Measurements from ENCODE around the gene IFIT2. TPM values are rescaled to one million over a fixed set of nuclear protein-coding genes. Genes with fewer than 3 reads are reported as not detected.

IFIT2 gene
- total RNA-seq, 1 donor = 9.0 TPM

DNA sequence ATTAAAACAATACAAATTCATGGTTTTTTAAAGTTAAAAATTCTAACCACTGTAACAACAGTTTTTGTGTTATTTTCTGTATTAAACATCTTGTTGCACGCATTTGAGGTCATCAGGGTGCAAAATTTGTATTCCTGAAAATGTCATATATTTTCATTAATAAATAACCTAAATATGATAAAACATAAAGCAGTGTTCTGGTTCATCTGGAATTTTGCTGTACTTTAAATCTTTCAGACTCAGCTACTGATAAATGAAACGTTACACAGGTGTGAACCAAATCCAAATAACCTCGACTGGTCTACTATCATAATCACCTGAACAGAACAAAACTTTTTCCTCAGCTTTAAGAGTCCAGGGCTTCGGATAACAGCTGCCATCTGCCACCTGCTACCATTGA, 6.9 kb downstream of the IFIT2 start:
- no peaks in the 10 kb centered on the region for H3K27me3 ChIP-seq (ENCODE audit: insufficient read depth, low read length)
- H3K4me3 ChIP-seq (ENCODE audit: insufficient read depth, low read length) = no peak overlapping the region
- H3K27ac ChIP-seq (ENCODE audit: low read depth, low read length) = no peak overlapping the region
- H3K4me1 ChIP-seq (ENCODE audit: insufficient read depth, low read length) = peaks cover 13% of the 10 kb centered on the region
- H3K9me3 ChIP-seq (ENCODE audit: low read depth, low read length) = no peaks in the 10 kb centered on the region
- TF ChIP-seq, protein P1, sequence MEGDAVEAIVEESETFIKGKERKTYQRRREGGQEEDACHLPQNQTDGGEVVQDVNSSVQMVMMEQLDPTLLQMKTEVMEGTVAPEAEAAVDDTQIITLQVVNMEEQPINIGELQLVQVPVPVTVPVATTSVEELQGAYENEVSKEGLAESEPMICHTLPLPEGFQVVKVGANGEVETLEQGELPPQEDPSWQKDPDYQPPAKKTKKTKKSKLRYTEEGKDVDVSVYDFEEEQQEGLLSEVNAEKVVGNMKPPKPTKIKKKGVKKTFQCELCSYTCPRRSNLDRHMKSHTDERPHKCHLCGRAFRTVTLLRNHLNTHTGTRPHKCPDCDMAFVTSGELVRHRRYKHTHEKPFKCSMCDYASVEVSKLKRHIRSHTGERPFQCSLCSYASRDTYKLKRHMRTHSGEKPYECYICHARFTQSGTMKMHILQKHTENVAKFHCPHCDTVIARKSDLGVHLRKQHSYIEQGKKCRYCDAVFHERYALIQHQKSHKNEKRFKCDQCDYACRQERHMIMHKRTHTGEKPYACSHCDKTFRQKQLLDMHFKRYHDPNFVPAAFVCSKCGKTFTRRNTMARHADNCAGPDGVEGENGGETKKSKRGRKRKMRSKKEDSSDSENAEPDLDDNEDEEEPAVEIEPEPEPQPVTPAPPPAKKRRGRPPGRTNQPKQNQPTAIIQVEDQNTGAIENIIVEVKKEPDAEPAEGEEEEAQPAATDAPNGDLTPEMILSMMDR (IDR thresholded peaks at IDR 0.05; ENCODE audit: extremely low read depth, low read depth, low read length) = no peak
- no peaks in the 10 kb centered on the region for H3K79me2 ChIP-seq (ENCODE audit: insufficient read depth, low read length)
- H4K20me1 ChIP-seq (ENCODE audit: insufficient read depth, low read length) = no peaks in the 10 kb centered on the region
- no peaks in the 10 kb centered on the region for H3K36me3 ChIP-seq (ENCODE audit: insufficient read depth, low read length)
- H3K4me2 ChIP-seq (ENCODE audit: insufficient read depth, low read length) = no peak overlapping the region
- no peak overlapping the region for H2AFZ ChIP-seq (ENCODE audit: low read length)
- DNase-seq (ENCODE audit: insufficient read length, low spot score, missing footprints) = no peak

DNA sequence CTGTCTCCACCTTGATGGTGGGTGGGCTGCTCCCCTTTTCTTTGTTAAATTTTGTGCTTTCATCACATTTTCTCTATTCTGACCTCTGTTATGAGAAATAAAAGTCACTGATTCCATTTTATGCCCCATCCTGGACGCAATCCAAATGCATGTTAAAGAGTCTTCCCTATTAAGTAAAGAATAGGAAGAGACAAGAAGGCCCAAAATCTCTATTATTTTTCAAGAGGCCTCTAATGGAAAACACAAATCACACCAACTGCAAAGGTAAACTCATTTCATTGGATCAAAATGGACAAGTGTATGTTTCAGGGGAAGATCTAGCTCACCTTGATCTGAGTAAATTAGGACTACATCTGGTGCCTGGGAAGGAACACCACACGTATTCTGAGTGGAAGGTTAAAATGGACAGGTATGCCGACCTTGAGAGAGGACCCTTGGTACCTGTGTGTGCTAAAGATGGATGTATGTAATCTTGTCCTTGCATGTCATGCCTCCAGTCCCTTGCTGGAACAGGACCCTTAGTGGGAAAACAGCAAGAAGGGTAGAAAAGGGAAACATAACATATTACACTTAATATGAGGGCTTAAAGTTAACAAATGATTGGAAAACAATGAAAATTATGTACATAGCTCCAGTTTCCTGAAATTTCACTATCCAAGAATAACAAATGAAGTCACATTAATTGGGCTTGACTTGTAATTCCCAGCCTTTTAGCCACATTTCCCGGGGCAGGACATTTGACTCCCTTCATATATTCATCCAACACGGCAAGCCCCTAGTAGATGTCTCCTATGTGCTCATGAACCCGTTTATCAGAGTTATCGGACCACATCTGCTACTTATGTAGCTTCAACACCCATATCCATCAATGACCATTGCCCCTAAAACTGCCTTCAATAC, 7.6 kb downstream of the IFIT2 start:
- Histone ChIP-seq H4K20me1 (ENCODE audit: insufficient read depth, low read length) (no peaks in the 10 kb centered on the region), H3K27ac (ENCODE audit: low read depth, low read length) (no peak overlapping the region), H3K4me3 (ENCODE audit: insufficient read depth, low read length) (no peak overlapping the region), H2AFZ (ENCODE audit: low read length) (no peak overlapping the region), H3K4me1 (ENCODE audit: insufficient read depth, low read length) (peaks cover 13% of the 10 kb centered on the region), H3K9me3 (ENCODE audit: low read depth, low read length) (no peaks in the 10 kb centered on the region), H3K79me2 (ENCODE audit: insufficient read depth, low read length) (no peaks in the 10 kb centered on the region), H3K27me3 (ENCODE audit: insufficient read depth, low read length) (no peaks in the 10 kb centered on the region), H3K4me2 (ENCODE audit: insufficient read depth, low read length) (no peak overlapping the region), H3K36me3 (ENCODE audit: insufficient read depth, low read length) (no peaks in the 10 kb centered on the region)
- no peak for DNase-seq (ENCODE audit: insufficient read length, low spot score, missing footprints)
- TF ChIP-seq, protein P1 (IDR thresholded peaks at IDR 0.05; ENCODE audit: extremely low read depth, low read depth, low read length) = no peak

DNA sequence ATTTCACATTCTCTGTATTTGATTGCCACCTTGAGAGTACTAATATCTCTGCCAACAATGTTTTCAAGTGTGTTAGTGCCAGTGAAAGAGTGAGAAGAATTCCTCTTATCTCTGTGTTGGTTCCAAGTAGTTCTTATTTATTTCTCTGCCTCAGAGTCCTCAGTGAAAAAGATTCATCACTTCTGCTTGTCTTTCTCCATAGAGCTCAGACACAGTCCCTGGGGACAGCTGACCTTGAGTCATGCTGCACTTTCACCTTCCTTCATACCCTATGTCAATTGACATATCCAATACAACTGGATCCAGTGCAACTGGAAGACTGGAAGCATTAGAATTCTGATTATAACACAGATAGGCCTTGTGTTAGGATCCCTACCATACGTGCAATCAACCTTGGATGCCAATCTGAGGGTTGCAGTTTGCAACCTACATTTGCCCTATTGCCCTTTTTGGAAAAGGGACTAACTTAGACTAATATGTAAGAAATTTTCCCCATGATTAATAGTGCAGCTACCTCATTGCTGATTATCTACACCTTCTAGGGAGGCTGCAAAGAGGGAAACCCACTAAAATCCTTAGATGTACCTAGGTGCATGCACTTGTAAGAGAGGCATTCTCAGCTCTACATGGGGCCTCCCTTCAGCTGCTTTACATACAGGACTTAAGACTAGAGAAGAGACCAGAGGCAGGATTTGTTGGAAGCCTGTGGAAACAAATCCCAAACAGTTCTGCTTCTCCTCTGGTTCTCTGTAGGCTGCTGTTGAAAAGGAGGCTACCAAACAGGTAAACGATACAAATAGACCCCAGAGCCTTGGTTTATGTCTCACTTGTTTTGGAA, 8.4 kb downstream of the IFIT2 start:
- H3K4me1 ChIP-seq (ENCODE audit: insufficient read depth, low read length) = peaks cover 13% of the 10 kb centered on the region
- no peak overlapping the region for H2AFZ ChIP-seq (ENCODE audit: low read length)
- no peak for DNase-seq (ENCODE audit: insufficient read length, low spot score, missing footprints)
- no peak overlapping the region for H3K4me2 ChIP-seq (ENCODE audit: insufficient read depth, low read length)
- no peaks in the 10 kb centered on the region for H3K79me2 ChIP-seq (ENCODE audit: insufficient read depth, low read length)
- no peak overlapping the region for H3K4me3 ChIP-seq (ENCODE audit: insufficient read depth, low read length)
- H3K36me3 ChIP-seq (ENCODE audit: insufficient read depth, low read length) = no peaks in the 10 kb centered on the region
- no peak overlapping the region for H3K27ac ChIP-seq (ENCODE audit: low read depth, low read length)
- H3K27me3 ChIP-seq (ENCODE audit: insufficient read depth, low read length) = no peaks in the 10 kb centered on the region
- TF ChIP-seq, protein P1 (IDR thresholded peaks at IDR 0.05; ENCODE audit: extremely low read depth, low read depth, low read length) = no peak
- no peaks in the 10 kb centered on the region for H4K20me1 ChIP-seq (ENCODE audit: insufficient read depth, low read length)
- no peaks in the 10 kb centered on the region for H3K9me3 ChIP-seq (ENCODE audit: low read depth, low read length)

DNA sequence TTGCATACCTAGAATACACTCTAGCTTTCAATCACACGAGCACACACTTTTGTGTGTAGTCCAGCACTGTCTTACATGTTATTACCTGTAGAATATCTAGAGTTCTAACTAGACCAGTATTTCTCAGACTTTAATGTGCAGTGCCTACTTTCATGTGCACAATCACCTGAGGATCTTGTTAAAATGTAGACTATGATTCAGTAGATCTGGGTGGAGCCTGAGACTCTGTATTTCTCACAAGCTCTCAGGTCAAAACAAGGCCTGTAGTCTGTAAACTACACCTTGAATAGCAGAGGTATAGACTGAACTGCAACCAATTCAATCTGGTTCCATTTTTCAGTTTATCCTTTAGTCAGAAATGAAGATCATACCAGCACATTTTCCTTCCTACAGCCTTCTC, 11.1 kb downstream of the IFIT2 start:
- no peaks in the 10 kb centered on the region for H3K9me3 ChIP-seq (ENCODE audit: low read depth, low read length)
- H3K27ac ChIP-seq (ENCODE audit: low read depth, low read length) = no peak overlapping the region
- H3K36me3 ChIP-seq (ENCODE audit: insufficient read depth, low read length) = no peaks in the 10 kb centered on the region
- H3K27me3 ChIP-seq (ENCODE audit: insufficient read depth, low read length) = no peaks in the 10 kb centered on the region
- peaks cover 5% of the 10 kb centered on the region for H3K4me1 ChIP-seq (ENCODE audit: insufficient read depth, low read length)
- no peak for DNase-seq (ENCODE audit: insufficient read length, low spot score, missing footprints)
- no peak overlapping the region for H2AFZ ChIP-seq (ENCODE audit: low read length)
- H4K20me1 ChIP-seq (ENCODE audit: insufficient read depth, low read length) = no peaks in the 10 kb centered on the region
- TF ChIP-seq, protein P1 (IDR thresholded peaks at IDR 0.05; ENCODE audit: extremely low read depth, low read depth, low read length) = no peak
- no peak overlapping the region for H3K4me2 ChIP-seq (ENCODE audit: insufficient read depth, low read length)
- no peaks in the 10 kb centered on the region for H3K79me2 ChIP-seq (ENCODE audit: insufficient read depth, low read length)
- no peak overlapping the region for H3K4me3 ChIP-seq (ENCODE audit: insufficient read depth, low read length)
